OCI-LY7 (cell line): ENCODE measurements around the gene ITIH3. TPM values are rescaled to one million over a fixed set of nuclear protein-coding genes. Genes with fewer than 3 reads are reported as not detected.

Experiments used
- BruUV-seq: library from RNA; stranded (reverse); fragments of 400-500 nt; replicated peaks from 2 replicates; lab custom pipeline; 2021; lab: Mats Ljungman, UMichigan
- CTCF ChIA-PET: fragments of 300-600 bp; sonication (Branson Sonifier 250); formaldehyde crosslinking; loops from one replicate; lab custom pipeline; 2022; ENCODE audit warnings: antibody characterized with exemption; ENCODE audit not compliant: unreplicated experiment; lab: Charles Lee
- POLR2A ChIA-PET: fragments of 300-600 bp; sonication (Branson Sonifier 250); formaldehyde crosslinking; loops from one replicate; lab custom pipeline; 2022; ENCODE audit warnings: antibody characterized with exemption; lab: Charles Lee
- DNase-seq: peaks from one replicate; pipeline ENCODE4 v3.0.0-alpha.2; 2015; ENCODE audit warnings: low spot score
- H2AFZ ChIP-seq: fragments of 200-600 bp; sonication (generic), shearing (Covaris generic); 2 replicates; pipeline ENCODE4 v1.6.1; 2014; ENCODE audit warnings: mild to moderate bottlenecking, antibody characterized with exemption, low read length, moderate library complexity
- H3K27ac ChIP-seq: fragments of 200-600 bp; sonication (generic); 2 replicates; pipeline ENCODE4 v1.5.1; 2014; ENCODE audit warnings: mixed run types, low read depth, mild to moderate bottlenecking, moderate library complexity, low read length, inconsistent platforms; ENCODE audit not compliant: poor library complexity, severe bottlenecking
- H3K36me3 ChIP-seq: fragments of 200-600 bp; sonication (generic); 2 replicates; pipeline ENCODE4 v1.6.1; 2014; ENCODE audit warnings: mild to moderate bottlenecking, antibody characterized with exemption, low read length, moderate library complexity, mixed read lengths; ENCODE audit not compliant: insufficient read depth
- H3K4me1 ChIP-seq: fragments of 200-600 bp; sonication (generic); 2 replicates; pipeline ENCODE4 v1.5.1; 2014; ENCODE audit warnings: mild to moderate bottlenecking, low read length; ENCODE audit not compliant: insufficient read depth, poor library complexity, severe bottlenecking
- H3K4me2 ChIP-seq: fragments of 200-600 bp; sonication (generic); 2 replicates; pipeline ENCODE4 v1.6.1; 2014; ENCODE audit warnings: mild to moderate bottlenecking, low read length
- H3K4me3 ChIP-seq: fragments of 200-600 bp; sonication (generic); 2 replicates; pipeline ENCODE4 v1.5.1; 2014; ENCODE audit warnings: mild to moderate bottlenecking, low read depth, low read length; ENCODE audit not compliant: poor library complexity, severe bottlenecking
- H3K79me2 ChIP-seq: fragments of 200-600 bp; sonication (generic); 2 replicates; pipeline ENCODE4 v1.6.1; 2016; ENCODE audit warnings: low read depth, mild to moderate bottlenecking, low read length, moderate library complexity, mixed read lengths; ENCODE audit not compliant: insufficient read depth
- H3K9me2 ChIP-seq: fragments of 200-600 bp; sonication (generic); 2 replicates; pipeline ENCODE4 v1.6.1; 2016; ENCODE audit warnings: mild to moderate bottlenecking, low read length, mixed read lengths; ENCODE audit not compliant: insufficient read depth
- H3K9me3 ChIP-seq: fragments of 200-600 bp; sonication (generic); 2 replicates; pipeline ENCODE4 v1.6.1; 2014; ENCODE audit warnings: mild to moderate bottlenecking, mixed run types, low read length, mixed read lengths
- H4K20me1 ChIP-seq: fragments of 200-600 bp; sonication (generic); 2 replicates; pipeline ENCODE4 v1.6.1; 2014; ENCODE audit warnings: mild to moderate bottlenecking, antibody characterized with exemption, low read length, moderate library complexity, mixed read lengths; ENCODE audit not compliant: insufficient read depth
- CTCF ChIP-seq: fragments of 200-600 bp; sonication (generic); conservative IDR thresholded peaks from 2 replicates; pipeline ENCODE4 v1.5.1; 2014; ENCODE audit warnings: mild to moderate bottlenecking, antibody characterized with exemption, low read length, moderate library complexity, mixed read lengths
- EZH2phosphoT487 ChIP-seq: fragments of 200-600 bp; sonication (generic); IDR thresholded peaks from 2 replicates; pipeline ENCODE4 v1.6.1; 2018; ENCODE audit warnings: low read depth, borderline replicate concordance, mild to moderate bottlenecking, mixed run types, antibody characterized with exemption, low read length, moderate library complexity, mixed read lengths
- intact Hi-C: fragments of 100-400 bp; cut with micrococcal nuclease; formaldehyde crosslinking; loops from one replicate; pipeline ENCODE4 v1.10.0; 2022; ENCODE audit not compliant: unreplicated experiment
- total RNA-seq, 2 experiments: library from RNA; depleted of rRNA in 1 of 2; stranded (reverse); fragments of >200 nt in 1 of 2; shearing (Covaris generic) in 1 of 2; gene quantifications; 2 replicates each; pipeline ENCODE4 v1.2.3, GENCODE V29; 2014 to 2022

ITIH3 gene
- total RNA-seq, 2 experiments from 2014 or later: not detected

GRCh38 chr3:52846432-52846965 is 51.9 kb downstream of the ITIH3 start:
- no peaks in the 10 kb centered on the region for H4K20me1 ChIP-seq
- ChIA-PET CTCF (no interaction called here), POLR2A (no interaction called here)
- H3K4me2 ChIP-seq: no peak overlapping the region
- H3K4me1 ChIP-seq: no peaks in the 10 kb centered on the region
- no peaks in the 10 kb centered on the region for H3K9me3 ChIP-seq
- DNase-seq: no peak
- no peaks in the 10 kb centered on the region for H3K79me2 ChIP-seq
- TF ChIP-seq CTCF: no peak
- no peak for TF ChIP-seq EZH2phosphoT487
- H3K4me3 ChIP-seq: no peak overlapping the region
- intact Hi-C loops: no loop called here
- no peak overlapping the region for H3K27ac ChIP-seq
- peaks cover 4% of the 10 kb centered on the region; the same call in 1 of the 2 replicates for H3K36me3 ChIP-seq
- BruUV-seq: no TSS peak
- H3K9me2 ChIP-seq: no peaks in the 10 kb centered on the region
- no peak overlapping the region for H2AFZ ChIP-seq

- H3K4me3 ChIP-seq: no peak overlapping the region
- intact Hi-C loops: no loop called here
- no peak overlapping the region for H3K27ac ChIP-seq
- H3K4me2 ChIP-seq: no peak overlapping the region
- H3K9me3 ChIP-seq: no peaks in the 10 kb centered on the region
- no TSS peak for BruUV-seq
- no peak overlapping the region for H2AFZ ChIP-seq
- CTCF ChIA-PET: no interaction called here
- TF ChIP-seq CTCF: no peak
- no peak for TF ChIP-seq EZH2phosphoT487
- no peaks in the 10 kb centered on the region for H4K20me1 ChIP-seq
- DNase-seq: no peak
- no peaks in the 10 kb centered on the region for H3K4me1 ChIP-seq
- POLR2A ChIA-PET: no interaction called here
- H3K9me2 ChIP-seq: no peaks in the 10 kb centered on the region
- no peaks in the 10 kb centered on the region for H3K79me2 ChIP-seq
- peaks cover 9% of the 10 kb centered on the region; the same call in 1 of the 2 replicates for H3K36me3 ChIP-seq
These were observed 52.6 kb downstream of the ITIH3 start for GRCh38 chr3:52847241-52847640.

- intact Hi-C loops: no loop called here
- H3K4me2 ChIP-seq: no peak overlapping the region
- H3K27ac ChIP-seq: no peak overlapping the region
- POLR2A ChIA-PET: no interaction called here
- BruUV-seq: no TSS peak
- H3K36me3 ChIP-seq: peaks cover 9% of the 10 kb centered on the region; the same call in 1 of the 2 replicates
- H3K79me2 ChIP-seq: no peaks in the 10 kb centered on the region
- no peak overlapping the region for H3K4me3 ChIP-seq
- H4K20me1 ChIP-seq: no peaks in the 10 kb centered on the region
- no peaks in the 10 kb centered on the region for H3K4me1 ChIP-seq
- no peaks in the 10 kb centered on the region for H3K9me2 ChIP-seq
- TF ChIP-seq EZH2phosphoT487 (no peak), CTCF (no peak)
- H3K9me3 ChIP-seq: no peaks in the 10 kb centered on the region
- no peak overlapping the region for H2AFZ ChIP-seq
- CTCF ChIA-PET: interaction anchor here (0.9 kb wide), 1 partner anchor 9 kb away, joined by 3 read pairs; no protein-coding TSS in a partner anchor
- no peak for DNase-seq
These were observed 53.1 kb downstream of the ITIH3 start for GRCh38 chr3:52847726-52848125.
